Loucy (cell line): Measurements from ENCODE around the gene AUP1.
"Not testable (repeated sequence)": the region's sequence is repeated elsewhere in the genome, so short reads cannot be mapped to it uniquely, and the experiment has no call there.

Source experiments
- H2AFZ ChIP-seq: fragments of 200-600 bp; sonication (generic); 2 replicates; pipeline ENCODE4 v1.6.0; 2016; ENCODE audit warnings: antibody characterized with exemption, mild to moderate bottlenecking, low read length, moderate library complexity
- H3F3A ChIP-seq: fragments of 200-600 bp; 2 replicates; pipeline ENCODE4 v1.6.0; 2016; ENCODE audit warnings: antibody characterized with exemption, low read depth, mild to moderate bottlenecking
- H3K27me3 ChIP-seq: fragments of 200-600 bp; sonication (generic); 2 replicates; pipeline ENCODE4 v1.6.1; 2014; ENCODE audit warnings: low read length, mild to moderate bottlenecking; ENCODE audit not compliant: insufficient read depth, poor library complexity, severe bottlenecking
- H3K36me3 ChIP-seq: fragments of 200-600 bp; sonication (generic); 2 replicates; pipeline ENCODE4 v1.6.1; 2016; ENCODE audit warnings: low read length; ENCODE audit not compliant: insufficient read depth
- H3K4me1 ChIP-seq: fragments of 200-600 bp; sonication (generic); 2 replicates; pipeline ENCODE4 v1.5.1; 2014; ENCODE audit warnings: low read length, mild to moderate bottlenecking; ENCODE audit not compliant: insufficient read depth, poor library complexity, severe bottlenecking
- H3K4me2 ChIP-seq: fragments of 200-600 bp; sonication (generic); 2 replicates; pipeline ENCODE4 v1.6.0; 2014; ENCODE audit warnings: antibody characterized with exemption, low read length, low read depth, mild to moderate bottlenecking; ENCODE audit not compliant: poor library complexity, severe bottlenecking
- H3K4me3 ChIP-seq: fragments of 200-600 bp; sonication (generic); 2 replicates; pipeline ENCODE4 v1.5.1; 2014; ENCODE audit warnings: low read length, mild to moderate bottlenecking, mixed read lengths; ENCODE audit not compliant: poor library complexity, severe bottlenecking
- H3K79me2 ChIP-seq: fragments of 200-600 bp; sonication (generic); 2 replicates; pipeline ENCODE4 v1.6.1; 2014; ENCODE audit warnings: low read length; ENCODE audit not compliant: insufficient read depth
- H3K9ac ChIP-seq: fragments of 200-600 bp; sonication (generic); 2 replicates; pipeline ENCODE4 v1.6.0; 2014; ENCODE audit warnings: mild to moderate bottlenecking, low read depth, low read length, moderate library complexity; ENCODE audit not compliant: poor library complexity, severe bottlenecking
- H3K9me2 ChIP-seq: fragments of 200-600 bp; sonication (generic); replicated peaks from 2 replicates; pipeline ENCODE4 v1.6.1; 2016; ENCODE audit warnings: low read depth, low read length, mixed read lengths
- H3K9me3 ChIP-seq: fragments of 200-600 bp; sonication (generic); 2 replicates; pipeline ENCODE4 v1.6.1; 2014; ENCODE audit warnings: mild to moderate bottlenecking, antibody characterized with exemption, low read length, low read depth; ENCODE audit not compliant: insufficient read depth
- H4K20me1 ChIP-seq: fragments of 200-600 bp; sonication (generic); 2 replicates; pipeline ENCODE4 v1.6.0; 2014; ENCODE audit warnings: antibody characterized with exemption, low read length, mild to moderate bottlenecking; ENCODE audit not compliant: insufficient read depth, poor library complexity, severe bottlenecking
- CTCF ChIP-seq: fragments of 200-600 bp; sonication (generic); conservative IDR thresholded peaks from 2 replicates; pipeline ENCODE4 v1.5.1; 2014; ENCODE audit warnings: mild to moderate bottlenecking, antibody characterized with exemption, low read length
- EZH2phosphoT487 ChIP-seq: fragments of 200-600 bp; IDR thresholded peaks from 2 replicates; pipeline ENCODE4 v1.6.1; 2018; ENCODE audit warnings: antibody characterized with exemption, mild to moderate bottlenecking, moderate library complexity, borderline replicate concordance

Gene AUP1

GRCh38 chr2:74488643-74489481 is 40.6 kb downstream of the AUP1 start:
- H3K36me3 ChIP-seq, result peaks cover 38% of the 10 kb centered on the region; the same call in 1 of the 2 replicates
- no peaks in the 10 kb centered on the region for H3K27me3 ChIP-seq
- H3K9me2 ChIP-seq, result no peaks in the 10 kb centered on the region
- no peaks in the 10 kb centered on the region for H4K20me1 ChIP-seq
- no peaks in the 10 kb centered on the region for H3K4me1 ChIP-seq
- no peak overlapping the region for H3K9ac ChIP-seq
- no peaks in the 10 kb centered on the region for H3F3A ChIP-seq
- no peak overlapping the region for H3K4me2 ChIP-seq
- no peak overlapping the region for H2AFZ ChIP-seq
- TF ChIP-seq EZH2phosphoT487 (no peak), CTCF (no peak)
- no peak overlapping the region for H3K4me3 ChIP-seq
- peaks cover 9% of the 10 kb centered on the region; the same call in 1 of the 2 replicates for H3K79me2 ChIP-seq
- no peaks in the 10 kb centered on the region for H3K9me3 ChIP-seq

GRCh38 chr2:74486141-74486540 is 43.4 kb downstream of the AUP1 start:
- Histone ChIP-seq H3K4me3 (no peak overlapping the region), H3K4me2 (no peak overlapping the region), H3K27me3 (no peaks in the 10 kb centered on the region), H3K4me1 (peaks cover 11% of the 10 kb centered on the region), H3K79me2 (peaks cover 30% of the 10 kb centered on the region), H2AFZ (no peak overlapping the region), H3K9ac (no peak overlapping the region), H3K9me3 (no peaks in the 10 kb centered on the region), H3F3A (no peaks in the 10 kb centered on the region), H4K20me1 (peaks cover 8% of the 10 kb centered on the region), H3K9me2 (no peaks in the 10 kb centered on the region), H3K36me3 (peaks cover 10% of the 10 kb centered on the region; the same call in 1 of the 2 replicates)
- TF ChIP-seq EZH2phosphoT487 (no peak), CTCF (no peak)

DNA sequence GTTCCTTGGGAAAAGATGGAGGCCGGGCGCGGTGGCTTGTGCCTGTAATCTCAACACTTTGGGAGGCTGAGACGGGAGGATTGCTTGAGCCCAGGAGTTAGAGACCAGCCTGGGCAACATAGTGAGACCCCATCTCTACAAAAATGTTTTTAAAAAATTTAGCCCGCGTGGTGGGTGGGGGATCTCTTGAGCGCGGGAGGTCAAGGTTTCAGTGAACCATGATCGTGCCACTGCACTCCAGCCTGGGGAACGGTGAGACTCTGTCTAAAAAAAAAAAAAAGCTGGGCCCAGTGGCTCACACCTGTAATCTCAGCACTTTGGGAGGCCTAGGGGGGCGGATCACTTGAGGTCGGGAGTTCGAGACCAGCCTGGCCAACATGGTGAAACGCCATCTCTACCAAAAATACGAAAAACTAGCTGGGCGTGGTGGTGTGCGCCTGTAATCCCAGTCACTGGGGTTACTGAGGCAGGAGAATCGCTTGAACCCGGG is 45.8 kb downstream of the AUP1 start:
- H2AFZ ChIP-seq, H3K36me3 ChIP-seq: not testable (repeated sequence)
- H3K9ac ChIP-seq, result peak overlapping the region; percentile 80

More for the DNA sequence above, 45.8 kb downstream of the AUP1 start:
- H4K20me1 ChIP-seq, H3K27me3 ChIP-seq, H3K9me2 ChIP-seq, H3K9me3 ChIP-seq, H3F3A ChIP-seq: not testable (repeated sequence)
- H3K4me3 ChIP-seq, result peak overlapping the region; percentile 79
- H3K79me2 ChIP-seq, result peaks cover 53% of the 10 kb centered on the region
- H3K4me1 ChIP-seq, result peaks cover 29% of the 10 kb centered on the region
- peak overlapping the region; percentile 82 for H3K4me2 ChIP-seq
